Lung (tissue), 12 donors: ENCODE measurements around the gene HSPB3. TPM values are rescaled to one million over a fixed set of nuclear protein-coding genes. Genes with fewer than 3 reads are reported as not detected.
A peak's percentile ranks its signal among the peaks of the same experiment; 100 is the strongest.

Experiments
- ATAC-seq: fragments of 200-7000 bp; cut with Tn5 transposase; one replicate; pipeline ENCODE4 v1.9.1; 2020; ENCODE audit warnings: moderate number of reproducible peaks; ENCODE audit not compliant: insufficient read depth, low FRiP score
- DNase-seq, 3 donors: peaks; one replicate each; pipeline ENCODE4 v3.0.0-alpha.2; 2013 to 2017
- H3K27ac ChIP-seq, 2 donors: one replicate each; pipeline ENCODE4 v1.5.1; 2013; ENCODE audit warnings: mild to moderate bottlenecking in 2 of 2, moderate library complexity in 2 of 2, control low read depth in 1 of 2, inconsistent platforms in 1 of 2, low read depth in 1 of 2, low read length in 1 of 2
- H3K27me3 ChIP-seq, 3 donors: one replicate each; pipeline ENCODE4 v1.5.1; 2013; ENCODE audit warnings: low read length in 2 of 3; ENCODE audit not compliant: control insufficient read depth in 3 of 3, insufficient read depth in 3 of 3
- H3K36me3 ChIP-seq, 4 donors: one replicate each; pipeline ENCODE4 v1.5.1; 2013; ENCODE audit warnings: low read length in 4 of 4, mild to moderate bottlenecking in 1 of 4, moderate library complexity in 1 of 4; ENCODE audit not compliant: control insufficient read depth in 4 of 4, insufficient read depth in 4 of 4
- H3K4me1 ChIP-seq, 5 donors: one replicate each; pipeline ENCODE4 v1.5.1; 2013; ENCODE audit warnings: low read length in 5 of 5, mild to moderate bottlenecking in 2 of 5, moderate library complexity in 1 of 5; ENCODE audit not compliant: control insufficient read depth in 5 of 5, insufficient read depth in 5 of 5
- H3K4me3 ChIP-seq: one replicate; pipeline ENCODE4 v1.5.1; 2013; ENCODE audit warnings: mild to moderate bottlenecking, control low read depth, moderate library complexity
- H3K9ac ChIP-seq, 2 donors: one replicate each; pipeline ENCODE4 v1.5.1; 2013; ENCODE audit warnings: low read length in 2 of 2, control low read depth in 1 of 2; ENCODE audit not compliant: insufficient read depth in 1 of 2
- H3K9me3 ChIP-seq, 4 donors: one replicate each; pipeline ENCODE4 v1.5.1; 2013; ENCODE audit warnings: low read length in 3 of 4, mild to moderate bottlenecking in 1 of 4, moderate library complexity in 1 of 4; ENCODE audit not compliant: control insufficient read depth in 4 of 4, insufficient read depth in 3 of 4
- CTCF ChIP-seq: IDR thresholded peaks from 2 replicates; pipeline ENCODE4 v1.5.1; 2012; ENCODE audit warnings: mild to moderate bottlenecking; ENCODE audit errors: control extremely low read depth, extremely low read depth
- WGBS, 2 donors: extraction: QIAGEN DNeasy Blood & Tissue Kit; methylation state at CpG; one replicate each; pipeline ENCODE4 v1.1.7; 2013; 5-methylcytosine and 5-hydroxymethylcytosine counted together
- polyA plus RNA-seq, 2 donors: library from polyadenylated mRNA; stranded (reverse); fragments of 200-250 nt; gene quantifications; one replicate each; pipeline ENCODE4 v1.2.1, GENCODE V29; 2013
- total RNA-seq, 2 donors: library from RNA; depleted of rRNA in 1 of 2; stranded (reverse); fragments of >200 nt in 1 of 2; gene quantifications; one replicate each; pipeline ENCODE4 v1.2.1, GENCODE V29; 2014 to 2021
- donor health status: control.
- donor health status: control.
- donor health status: Bipolar disorder and iron deficiency.
- donor health status: healthy.
- donor health status: DM: yes; HTN: yes; CAD: no.

HSPB3 gene
- total and polyA plus RNA-seq, 4 donors, result 0.47 to 1.7 (median 1.5) TPM; not detected in 1

- no peak for TF ChIP-seq CTCF
- Histone ChIP-seq H3K4me3 (no peak overlapping the region), H3K36me3 (no peaks in the 10 kb centered on the region), H3K27ac (no peak overlapping the region), H3K9ac (no peak overlapping the region), H3K9me3 (no peaks in the 10 kb centered on the region), H3K4me1 (peaks cover 0 to 9% (median 0%) of the 10 kb centered on the region in 5 donors), H3K27me3 (no peaks in the 10 kb centered on the region)
- DNase-seq, result peak in 2 of 3 donors; percentile 14 to 32
- ATAC-seq, result no peak
- 66 to 71% methylated on average over 1 of the region's 1 CpG for WGBS, 2 donors
Measured at GRCh38 chr5:54470677-54471076, 15.2 kb downstream of the HSPB3 start.

- DNase-seq, result no peak
- WGBS, 2 donors, result 41 to 58% methylated on average over 3 of the region's 3 CpGs
- TF ChIP-seq CTCF, result no peak
Measured at GRCh38 chr5:54471398-54471797, 15.9 kb downstream of the HSPB3 start.

GRCh38 chr5:54476682-54477081, 21.2 kb downstream of the HSPB3 start:
- Histone ChIP-seq H3K9me3 (no peaks in the 10 kb centered on the region), H3K4me1 (no peaks in the 10 kb centered on the region), H3K27me3 (no peaks in the 10 kb centered on the region), H3K4me3 (no peak overlapping the region), H3K27ac (no peak overlapping the region), H3K9ac (no peak overlapping the region), H3K36me3 (no peaks in the 10 kb centered on the region)
- WGBS, 2 donors, result 66 to 83% methylated on average over 2 of the region's 2 CpGs
- ATAC-seq, result no peak
- no peak for TF ChIP-seq CTCF
- no peak for DNase-seq

More at GRCh38 chr5:54471398-54471797, 15.9 kb downstream of the HSPB3 start:
- H3K27me3 ChIP-seq, result no peaks in the 10 kb centered on the region
- H3K4me3 ChIP-seq, result no peak overlapping the region
- H3K9ac ChIP-seq, result no peak overlapping the region
- ATAC-seq, result no peak
- no peaks in the 10 kb centered on the region for H3K9me3 ChIP-seq
- no peaks in the 10 kb centered on the region for H3K36me3 ChIP-seq
- H3K4me1 ChIP-seq, result peaks cover 0 to 9% (median 0%) of the 10 kb centered on the region in 5 donors
- no peak overlapping the region for H3K27ac ChIP-seq

- WGBS, 2 donors, result 94 to 96% methylated on average over 1 of the region's 1 CpG
- Histone ChIP-seq H3K27ac (no peak overlapping the region), H3K4me1 (no peaks in the 10 kb centered on the region)
Measured at GRCh38 chr5:54477941-54478478, 22.5 kb downstream of the HSPB3 start.

More at GRCh38 chr5:54477941-54478478, 22.5 kb downstream of the HSPB3 start:
- no peak overlapping the region for H3K9ac ChIP-seq
- H3K36me3 ChIP-seq, result no peaks in the 10 kb centered on the region
- H3K27me3 ChIP-seq, result no peaks in the 10 kb centered on the region
- TF ChIP-seq CTCF, result no peak
- H3K4me3 ChIP-seq, result no peak overlapping the region
- DNase-seq (no peak), ATAC-seq (no peak)
- H3K9me3 ChIP-seq, result no peaks in the 10 kb centered on the region
